Left forelimb (tissue), 1 donor: ENCODE data around the gene CES1.
"Not testable (repeated sequence)": the region's sequence is repeated elsewhere in the genome, so short reads cannot be mapped to it uniquely, and the experiment has no call there.

ENCODE experiments used
- DNase-seq: peaks from one replicate; pipeline ENCODE4 v3.0.0-alpha.2; 2018; ENCODE audit warnings: low spot score

Gene CES1

GRCh38 chr16:55830658-55831294 lies 2.1 kb downstream of the CES1 start:
- DNase-seq = peak; percentile 47

- DNase-seq = peak; percentile 40
These were observed 3.7 kb downstream of the CES1 start for GRCh38 chr16:55829232-55829631.

- peak; percentile 55 for DNase-seq
These were observed 4.2 kb downstream of the CES1 start for GRCh38 chr16:55828680-55829079.

- no peak for DNase-seq
These were observed 7.7 kb downstream of the CES1 start for GRCh38 chr16:55825115-55825728.

- peak; percentile 47 for DNase-seq
These were observed 8.4 kb downstream of the CES1 start for GRCh38 chr16:55824473-55825000.

- peak; percentile 53 for DNase-seq
These were observed 10.6 kb downstream of the CES1 start for GRCh38 chr16:55822280-55822810.

GRCh38 chr16:55821210-55821609 lies 11.7 kb downstream of the CES1 start:
- DNase-seq = peak; percentile 40

- DNase-seq = peak; percentile 44
These were observed 12.3 kb downstream of the CES1 start for GRCh38 chr16:55820615-55821014.

GRCh38 chr16:55817236-55817912 lies 15.5 kb downstream of the CES1 start:
- DNase-seq = no peak

- peak; percentile 47 for DNase-seq
These were observed 16.7 kb downstream of the CES1 start for GRCh38 chr16:55816222-55816621.

- DNase-seq = peak; percentile 40
These were observed 17.6 kb downstream of the CES1 start for GRCh38 chr16:55815320-55815719.

GRCh38 chr16:55814174-55814573 lies 18.7 kb downstream of the CES1 start:
- DNase-seq = not testable (repeated sequence)

- DNase-seq = not testable (repeated sequence)
These were observed 19.2 kb downstream of the CES1 start for GRCh38 chr16:55813730-55814129.

GRCh38 chr16:55812951-55813350 lies 19.9 kb downstream of the CES1 start:
- peak; percentile 60 for DNase-seq

GRCh38 chr16:55811811-55812210 lies 21.1 kb downstream of the CES1 start:
- DNase-seq = peak; percentile 48

GRCh38 chr16:55810451-55810961 lies 22.4 kb downstream of the CES1 start:
- peak; percentile 59 for DNase-seq

- no peak for DNase-seq
These were observed 23.0 kb downstream of the CES1 start for GRCh38 chr16:55809851-55810250.

- peak; percentile 37 for DNase-seq
These were observed 23.5 kb downstream of the CES1 start for GRCh38 chr16:55809386-55809785.

- DNase-seq = not testable (repeated sequence)
These were observed 24.6 kb downstream of the CES1 start for GRCh38 chr16:55808286-55808685.

GRCh38 chr16:55805104-55805503 lies 27.8 kb downstream of the CES1 start:
- DNase-seq = not testable (repeated sequence)

- DNase-seq = not testable (repeated sequence)
These were observed 29.2 kb downstream of the CES1 start for GRCh38 chr16:55803681-55804080.

GRCh38 chr16:55792934-55793374 lies 39.9 kb downstream of the CES1 start:
- DNase-seq = not testable (repeated sequence)
